CD4-positive, alpha-beta T cell treated with Interleukin-1 beta for 1 hour (primary cell): ENCODE results near the gene PADI3.
A peak's percentile ranks its signal among the peaks of the same experiment; 100 is the strongest.
"Not testable (repeated sequence)": the region's sequence is repeated elsewhere in the genome, so short reads cannot be mapped to it uniquely, and the experiment has no call there.

Experiments used
- DNase-seq, 2 donors: peaks; one replicate each; pipeline ENCODE4 v3.0.0-alpha.2; 2020 to 2022

PADI3 gene

DNA sequence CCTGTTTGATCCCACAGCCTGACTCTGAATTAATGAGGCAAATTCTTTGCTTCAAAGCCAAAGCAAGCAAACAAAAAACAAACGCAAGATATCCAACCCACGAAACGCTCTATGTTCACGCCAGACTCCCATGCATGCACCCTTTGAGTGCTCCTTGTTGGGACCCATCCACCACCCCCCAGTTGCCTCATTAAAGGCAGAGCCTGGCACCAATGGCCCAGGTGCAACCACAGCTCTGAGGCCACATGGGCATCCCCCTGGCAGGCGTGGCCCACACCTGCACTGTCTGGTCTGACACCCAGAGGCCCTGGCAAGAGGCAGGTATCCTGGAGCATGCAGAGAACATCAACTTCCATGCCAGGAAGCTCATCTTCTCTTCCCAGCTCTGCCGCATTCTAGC lies 58.0 kb downstream of the PADI3 start:
- no peak for DNase-seq

DNA sequence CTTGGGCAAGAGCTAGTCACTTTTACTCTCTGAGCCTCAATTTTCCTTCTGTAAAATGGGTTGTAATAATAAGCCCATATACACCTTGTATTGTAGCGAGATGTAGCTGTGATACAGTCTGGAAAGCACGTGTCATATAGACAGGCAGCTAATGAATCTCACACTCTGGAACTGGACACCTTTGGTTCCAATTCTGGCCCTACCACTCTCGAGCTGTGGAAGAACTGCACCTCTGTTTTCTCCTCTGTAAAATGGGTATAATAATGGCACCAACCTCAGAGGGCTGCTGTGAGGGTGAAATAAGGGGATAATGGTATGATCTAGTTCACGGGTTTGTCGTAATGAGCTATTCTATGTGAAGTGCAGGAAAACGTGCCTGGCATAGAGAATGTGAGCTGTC lies 58.4 kb downstream of the PADI3 start:
- DNase-seq: no peak

DNA sequence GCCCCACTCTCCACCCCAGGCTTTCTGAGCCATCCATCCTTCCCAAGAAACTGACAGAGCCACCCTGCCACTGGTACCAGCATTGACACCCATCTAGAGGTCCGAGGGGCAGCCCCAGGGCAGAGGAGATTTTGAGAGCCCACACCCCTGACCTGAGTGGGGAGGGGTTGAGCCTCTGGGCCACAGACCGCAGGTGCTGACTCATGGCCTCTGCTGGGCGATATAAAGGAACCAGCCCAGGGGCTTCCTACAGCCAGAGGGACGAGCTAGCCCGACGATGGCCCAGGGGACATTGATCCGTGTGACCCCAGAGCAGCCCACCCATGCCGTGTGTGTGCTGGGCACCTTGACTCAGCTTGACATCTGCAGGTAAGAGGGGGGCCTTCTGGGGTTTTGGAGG lies 59.0 kb downstream of the PADI3 start, which contains the start of gene PADI4:
Gene PADI4 (plus strand): TSS at position 252 of the 400 bp plus-strand sequence. CDS start 26 bp downstream, at position 278.
- DNase-seq: peak in 1 of 2 donors; percentile 51

DNA sequence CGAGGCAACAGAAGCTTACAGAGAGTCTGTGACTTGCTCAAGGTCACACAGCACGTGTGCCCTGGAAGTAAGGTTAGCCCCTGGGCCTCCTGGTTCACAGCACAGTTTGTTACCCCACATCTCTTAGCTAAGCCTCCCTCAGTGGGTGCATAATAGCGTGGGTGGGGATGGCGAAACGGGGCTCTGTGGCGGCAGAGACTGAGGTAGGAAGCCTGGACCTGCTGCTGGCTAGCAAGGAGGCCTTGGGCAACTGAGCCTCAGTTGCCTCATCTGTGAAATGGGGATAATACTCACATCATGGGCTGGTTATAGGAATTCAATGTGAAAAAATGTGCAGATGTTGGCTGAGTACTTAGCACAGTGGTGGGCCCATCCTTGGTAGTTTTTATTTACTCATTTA lies 59.7 kb downstream of the PADI3 start:
- peak in 1 of 2 donors; percentile 31 for DNase-seq

DNA sequence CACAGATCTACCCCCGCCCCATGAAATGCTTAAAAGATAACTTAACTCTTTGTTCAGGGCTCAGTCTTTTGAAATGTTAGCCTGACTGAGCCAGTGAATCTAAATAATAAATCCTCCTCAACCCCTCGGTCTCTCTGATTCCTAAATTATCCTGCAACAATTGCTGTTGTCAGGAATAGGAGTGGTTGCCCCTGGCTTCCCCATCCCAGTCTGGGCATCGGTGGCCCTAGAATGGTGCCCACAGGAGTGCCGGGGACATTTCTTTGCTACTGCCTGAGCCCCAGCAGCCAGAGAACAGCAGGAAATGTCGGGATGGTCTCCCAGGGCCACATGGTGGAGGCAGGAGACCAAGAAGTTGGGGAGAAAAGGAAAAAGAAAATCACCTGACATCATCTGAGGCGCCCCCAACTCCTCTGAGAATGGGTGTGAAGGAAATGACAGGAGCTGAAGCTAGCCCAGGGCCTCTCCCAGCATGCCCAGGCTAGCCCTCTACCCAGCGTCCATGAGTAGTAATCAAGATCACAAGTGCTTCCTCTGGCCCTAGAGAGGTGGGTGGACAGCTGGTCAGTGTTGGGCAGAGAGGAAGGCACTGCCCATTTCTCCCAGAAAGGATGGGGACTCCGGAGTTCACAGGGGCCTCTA lies 60.6 kb downstream of the PADI3 start:
- no peak for DNase-seq

DNA sequence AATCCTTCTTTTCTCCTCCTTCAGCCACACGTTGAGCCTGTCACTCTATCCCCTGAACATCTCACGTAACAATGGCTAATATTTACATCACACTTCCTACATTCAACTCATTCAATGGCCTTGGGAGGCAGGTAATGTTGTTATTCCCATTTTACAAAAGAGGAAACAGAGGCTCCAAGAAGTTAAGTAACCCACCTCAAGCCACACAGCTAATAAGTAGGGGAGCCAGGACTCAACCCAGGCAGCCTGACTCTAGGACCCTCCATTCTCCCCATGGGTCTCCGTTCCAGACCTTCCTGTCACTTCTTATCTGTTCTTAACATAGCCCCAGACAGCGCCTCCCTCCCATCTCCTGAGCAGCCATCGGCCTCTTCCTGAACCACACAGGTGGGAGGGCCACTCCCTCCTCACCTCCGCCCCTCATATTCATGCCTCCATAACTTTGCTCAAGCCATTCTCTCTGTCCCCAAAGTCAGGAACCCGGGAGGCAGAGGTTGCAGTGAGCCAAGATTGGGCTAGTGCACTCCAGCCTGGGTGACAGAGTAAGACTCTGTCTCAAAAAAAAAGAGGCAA lies 61.3 kb downstream of the PADI3 start:
- no peak for DNase-seq

DNA sequence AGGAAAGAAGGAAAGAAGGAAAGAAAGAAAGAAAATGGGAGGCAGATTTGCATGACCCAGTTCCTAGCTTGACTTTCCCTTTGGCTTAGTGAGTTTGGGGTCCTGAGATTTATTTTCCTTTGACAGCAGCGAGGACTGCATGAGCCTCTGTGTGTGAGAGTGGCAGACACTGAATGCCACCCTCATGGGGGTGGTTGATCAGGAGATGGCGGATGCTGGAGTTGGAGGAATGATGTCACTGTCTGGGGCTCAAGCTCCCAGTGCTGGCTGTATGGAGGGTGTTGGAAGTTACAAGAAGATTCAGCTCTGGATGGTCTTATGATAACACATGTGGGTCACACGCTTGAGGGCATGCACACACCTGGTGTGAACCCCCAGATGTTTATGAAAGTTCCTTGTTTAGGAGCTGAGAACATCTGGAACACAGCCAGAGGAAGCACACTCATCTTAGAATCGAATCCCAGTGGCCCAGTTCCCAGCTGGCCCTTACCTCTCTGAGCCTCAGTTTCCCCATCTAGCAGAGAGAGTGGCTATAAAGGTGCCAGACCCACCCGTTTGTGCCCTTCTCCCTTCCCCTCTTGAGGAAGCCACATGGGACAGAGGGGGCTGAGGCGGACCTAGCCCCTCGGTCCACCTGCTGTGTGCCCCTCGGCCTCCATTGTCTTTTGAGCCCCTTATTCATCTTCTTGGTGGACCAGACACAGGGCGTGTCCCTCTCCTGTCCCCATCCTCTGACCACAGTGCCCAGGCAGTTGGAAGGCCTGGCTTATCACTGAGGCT lies 64.8 kb downstream of the PADI3 start:
- DNase-seq: no peak

DNA sequence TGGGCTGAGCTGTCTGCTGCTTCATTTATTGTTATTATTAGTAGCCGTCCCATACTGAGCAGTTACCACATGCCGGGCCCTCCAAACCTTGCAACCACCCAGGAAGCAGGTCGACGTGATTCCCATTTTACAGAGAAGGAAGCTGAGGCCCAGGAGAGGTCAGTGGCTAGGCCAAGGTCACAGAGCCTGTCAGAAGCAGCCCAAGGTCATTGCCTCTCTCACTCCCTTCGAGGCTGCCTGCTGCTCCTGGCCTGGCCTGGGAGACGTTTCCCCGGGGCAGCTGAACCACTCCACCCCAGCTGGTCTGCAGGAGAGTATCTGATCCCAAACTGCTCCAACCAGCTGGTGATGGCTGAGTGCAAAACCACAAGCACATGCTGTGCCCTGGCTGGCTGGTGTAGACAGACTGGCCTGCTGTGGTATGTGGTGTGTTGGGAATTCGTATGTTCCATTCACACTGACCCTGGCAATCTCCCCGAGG lies 65.6 kb downstream of the PADI3 start:
- DNase-seq: no peak

DNA sequence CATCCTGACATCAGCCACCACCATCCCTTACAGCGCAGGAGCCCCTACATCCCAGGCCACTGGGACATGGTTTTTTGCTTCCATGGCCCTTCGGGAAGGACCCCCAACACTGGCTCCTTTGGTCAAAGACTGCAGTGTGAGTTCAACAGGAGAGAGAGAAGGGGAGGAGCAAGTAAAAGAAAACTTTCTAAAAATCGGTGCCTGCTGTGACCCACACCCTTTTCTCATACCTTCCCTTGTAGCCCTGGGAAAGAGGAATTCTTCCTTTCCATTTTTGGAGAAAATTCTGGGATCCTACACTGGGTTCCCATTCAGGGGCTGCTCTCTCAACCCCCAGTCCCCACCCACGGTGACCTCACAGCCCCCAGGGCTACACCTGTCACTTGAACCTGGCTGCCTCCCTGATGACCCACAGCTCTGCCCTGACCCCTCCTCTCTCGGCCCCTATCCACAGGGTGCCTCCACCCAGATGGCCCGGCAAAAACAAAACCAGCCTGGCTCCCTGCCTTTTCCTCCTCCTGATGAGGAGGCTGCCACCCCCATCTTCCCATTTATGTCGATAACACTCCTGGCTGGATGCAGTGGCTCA lies 66.7 kb downstream of the PADI3 start:
- DNase-seq: no peak

DNA sequence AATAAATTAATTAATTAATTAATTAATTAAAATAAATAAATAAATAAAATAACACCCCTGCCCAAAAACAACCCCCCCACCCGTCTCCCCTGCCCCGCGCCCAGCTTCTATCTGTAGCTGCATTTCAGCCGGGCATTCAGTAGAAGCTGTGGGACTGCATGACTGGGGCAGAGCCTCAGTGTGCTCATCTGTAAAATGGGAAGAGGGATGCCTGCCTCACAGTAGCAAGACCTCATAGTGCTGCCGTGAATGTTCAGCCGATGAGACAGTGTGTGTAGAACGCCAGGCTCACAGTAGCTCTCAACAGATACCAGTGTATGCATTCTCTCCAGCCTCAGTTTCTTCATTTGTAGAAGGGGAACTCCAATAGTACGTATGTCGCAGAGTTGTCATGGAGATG lies 67.8 kb downstream of the PADI3 start:
- no peak for DNase-seq

DNA sequence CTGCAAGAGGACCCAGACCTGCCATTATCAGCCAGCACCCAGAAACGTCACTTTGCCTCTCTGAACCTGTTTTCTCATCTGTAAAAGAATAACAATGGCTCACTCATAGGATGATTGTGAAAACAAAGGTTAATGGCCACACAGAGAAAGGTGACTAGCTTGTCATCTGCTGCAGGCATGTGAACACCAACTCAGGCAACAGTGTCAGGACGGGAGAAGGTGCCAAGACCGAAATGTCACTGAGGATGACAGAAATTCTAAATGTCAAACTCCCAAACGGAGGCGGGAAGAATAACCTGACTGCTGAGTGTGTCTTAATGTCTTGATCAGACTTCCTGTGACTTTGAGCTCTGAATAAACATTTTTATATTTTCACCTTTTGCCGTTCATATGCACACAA lies 69.4 kb downstream of the PADI3 start:
- no peak for DNase-seq

DNA sequence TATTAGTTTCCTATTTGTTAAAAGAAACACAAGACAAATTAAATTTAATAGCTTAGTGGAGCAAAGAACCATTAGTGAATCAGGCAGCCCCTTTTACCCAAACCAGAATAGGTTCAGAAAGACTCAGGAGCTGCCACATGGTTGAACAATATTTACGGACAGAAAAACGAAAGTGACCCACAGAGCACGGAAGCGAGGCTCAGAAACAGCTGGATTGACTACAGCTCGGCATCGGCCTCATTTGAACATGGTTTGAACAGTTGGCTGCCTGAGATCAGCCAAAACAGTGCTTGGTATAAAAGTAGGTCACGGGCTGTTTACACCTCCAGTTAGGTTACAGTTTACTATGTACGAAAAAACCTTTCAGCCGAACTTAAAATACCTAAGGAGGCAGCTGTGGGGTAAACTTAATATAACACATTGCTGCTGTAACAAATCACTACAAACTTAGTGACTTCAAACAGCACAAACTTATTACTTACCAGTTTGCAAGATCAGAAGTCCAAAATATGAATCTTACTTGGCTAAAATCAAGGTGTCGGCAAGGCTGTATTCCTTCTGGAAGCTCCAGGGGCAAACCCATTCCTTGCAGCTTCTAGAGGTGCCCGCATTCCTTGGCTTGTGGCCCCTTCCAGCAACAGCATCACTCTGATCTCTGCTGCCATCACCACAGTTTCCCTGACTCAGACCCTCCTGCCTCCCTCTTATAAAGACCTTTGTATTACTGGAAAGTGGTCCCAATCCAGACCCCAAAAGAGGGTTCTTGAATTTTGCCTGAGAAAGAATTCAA lies 70.9 kb downstream of the PADI3 start:
- DNase-seq: no peak

DNA sequence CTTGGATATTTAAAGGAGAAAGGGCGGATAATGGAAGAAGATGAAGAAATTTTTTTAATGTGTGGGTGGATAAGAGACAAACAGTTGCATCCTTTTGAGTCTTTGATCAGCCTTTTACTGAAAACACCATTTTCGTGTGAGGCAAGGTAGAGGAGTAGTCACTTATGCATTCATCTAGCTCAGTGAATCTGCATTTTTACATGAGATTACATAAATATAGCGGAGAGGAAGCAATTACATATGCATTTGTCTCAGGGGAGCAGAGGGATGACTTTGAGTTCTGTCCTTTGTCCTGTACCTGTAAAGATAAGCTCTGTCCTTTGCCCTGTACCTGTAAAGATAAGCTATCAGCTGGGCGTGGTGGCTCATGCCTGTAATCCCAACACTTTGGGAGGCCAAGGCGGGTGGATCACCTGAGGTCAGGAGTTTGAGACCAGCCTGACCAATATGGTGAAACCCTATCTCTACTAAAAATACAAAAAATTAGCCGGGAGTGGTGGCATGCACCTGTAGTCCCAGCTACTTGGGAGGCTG lies 73.0 kb downstream of the PADI3 start:
- not testable (repeated sequence) for DNase-seq

DNA sequence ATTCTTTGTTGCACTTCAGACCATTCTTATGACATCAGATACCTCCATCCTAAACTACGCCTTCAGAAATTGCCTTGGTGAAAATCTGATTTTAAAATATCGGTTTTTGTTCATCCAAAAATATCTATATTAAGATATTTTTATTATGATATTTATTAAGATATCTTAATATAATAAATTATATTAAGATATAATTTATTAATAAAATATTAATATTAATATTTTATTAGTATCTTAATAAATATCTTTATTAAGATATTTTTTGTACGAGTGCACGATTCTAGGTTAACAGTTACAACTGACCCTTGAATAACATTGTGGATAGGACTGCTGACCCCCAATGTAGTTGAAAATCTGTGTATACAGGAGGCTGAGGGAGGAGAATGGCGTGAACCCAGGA lies 80.0 kb downstream of the PADI3 start:
- no peak for DNase-seq

DNA sequence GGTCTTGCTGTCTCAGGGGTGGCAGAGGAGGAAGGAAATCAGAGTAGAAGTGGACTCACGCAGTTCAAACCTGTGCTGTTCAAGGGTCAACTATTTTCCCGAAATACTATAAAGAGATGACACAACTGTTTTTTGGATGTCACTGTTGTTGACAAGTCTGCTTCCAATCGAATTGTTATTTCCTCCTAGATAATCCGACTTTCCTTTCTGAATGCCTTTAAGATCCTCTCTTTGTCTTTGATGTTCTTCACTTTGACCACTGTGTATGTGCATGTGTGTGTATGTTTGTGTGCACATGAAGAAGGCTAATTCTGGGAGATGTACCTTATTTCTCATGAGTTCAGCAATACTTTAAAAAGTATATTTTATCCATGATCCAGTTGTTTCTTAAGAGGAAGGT lies 80.7 kb downstream of the PADI3 start:
- no peak for DNase-seq

DNA sequence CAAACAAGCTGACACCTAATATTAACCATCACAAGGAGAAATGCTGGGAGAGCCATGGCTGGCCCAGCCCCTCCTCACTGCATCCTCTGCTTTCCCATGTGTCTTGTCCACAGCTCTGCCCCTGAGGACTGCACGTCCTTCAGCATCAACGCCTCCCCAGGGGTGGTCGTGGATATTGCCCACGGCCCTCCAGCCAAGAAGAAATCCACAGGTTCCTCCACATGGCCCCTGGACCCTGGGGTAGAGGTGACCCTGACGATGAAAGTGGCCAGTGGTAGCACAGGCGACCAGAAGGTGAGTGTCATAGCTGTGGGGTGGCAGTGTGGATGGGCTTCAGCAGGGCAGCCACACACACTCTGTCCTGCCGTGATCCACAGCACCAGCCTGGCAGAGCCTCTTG lies 82.0 kb downstream of the PADI3 start:
- DNase-seq: no peak

DNA sequence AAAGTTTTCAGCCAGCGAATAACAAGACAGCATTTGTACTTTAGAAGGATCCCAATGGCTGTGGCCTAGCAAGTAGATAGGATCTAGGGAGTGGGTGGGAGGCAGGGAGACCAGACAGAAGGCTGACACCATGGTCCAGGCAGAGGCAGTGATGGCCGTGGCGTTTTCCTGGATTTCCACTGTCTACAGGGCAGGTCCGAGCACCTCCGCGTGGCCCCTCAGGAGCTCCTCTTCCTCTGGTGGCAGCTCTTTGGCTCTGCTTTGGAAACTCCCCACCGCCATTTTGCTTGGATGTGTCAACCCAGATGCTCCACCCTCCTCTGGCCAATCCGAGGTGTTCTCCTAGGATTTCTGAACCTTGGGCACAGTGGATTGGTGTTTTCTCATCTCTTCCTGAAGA lies 84.2 kb downstream of the PADI3 start:
- DNase-seq: no peak
